AG10803 (cell line): ENCODE measurements around the gene USP7.
"Not testable (repeated sequence)": the region's sequence is repeated elsewhere in the genome, so short reads cannot be mapped to it uniquely, and the experiment has no call there.

Experiments
- DNase-seq: peaks from one replicate; pipeline ENCODE4 v3.0.0; 2010; ENCODE audit warnings: low read depth
- H3K4me3 ChIP-seq: 2 replicates; pipeline ENCODE4 v1.5.1; 2011; ENCODE audit warnings: mild to moderate bottlenecking, low read length, control low read depth
- CTCF ChIP-seq: conservative IDR thresholded peaks from 2 replicates; pipeline ENCODE4 v1.5.1; 2011; ENCODE audit warnings: mild to moderate bottlenecking, low read length, control low read depth, inconsistent platforms

The USP7 gene

GRCh38 chr16:8924214-8924613 is 39.5 kb downstream of the USP7 start:
- H3K4me3 ChIP-seq: no peak overlapping the region
- TF ChIP-seq CTCF: no peak
- DNase-seq: no peak

- DNase-seq: no peak
- TF ChIP-seq CTCF: no peak
- no peak overlapping the region for H3K4me3 ChIP-seq
Observed at GRCh38 chr16:8923199-8923598, 40.5 kb downstream of the USP7 start.

- no peak for DNase-seq
- no peak overlapping the region for H3K4me3 ChIP-seq
Observed at GRCh38 chr16:8921347-8921984, 42.2 kb downstream of the USP7 start.

GRCh38 chr16:8920645-8921346 is 42.9 kb downstream of the USP7 start:
- no peak overlapping the region for H3K4me3 ChIP-seq
- no peak for TF ChIP-seq CTCF
- DNase-seq: peak; percentile 31

More at GRCh38 chr16:8921347-8921984, 42.2 kb downstream of the USP7 start:
- TF ChIP-seq CTCF: no peak

GRCh38 chr16:8919934-8920462 is 43.7 kb downstream of the USP7 start:
- DNase-seq: no peak
- TF ChIP-seq CTCF: no peak
- H3K4me3 ChIP-seq: no peak overlapping the region

GRCh38 chr16:8919089-8919933 is 44.4 kb downstream of the USP7 start:
- DNase-seq: no peak
- H3K4me3 ChIP-seq: no peak overlapping the region
- no peak for TF ChIP-seq CTCF

GRCh38 chr16:8917336-8917735 is 46.4 kb downstream of the USP7 start:
- not testable (repeated sequence) for H3K4me3 ChIP-seq, DNase-seq
